HG03066 (cell line): ENCODE results near the gene CST1.
"Not testable (repeated sequence)": the region's sequence is repeated elsewhere in the genome, so short reads cannot be mapped to it uniquely, and the experiment has no call there.

ENCODE experiments used
- ATAC-seq: cut with Tn5 transposase; IDR thresholded peaks from one replicate; pipeline ENCODE4 v1.9.1; 2021; ENCODE audit warnings: low read depth; ENCODE audit not compliant: unreplicated experiment

Gene CST1

GRCh38 chr20:23750786-23751185 lies at the start of gene CST1:
CST1 (minus strand) TSS chr20:23750935; CDS start chr20:23750866, 69 bp downstream.
- not testable (repeated sequence) for ATAC-seq

GRCh38 chr20:23799216-23799847 lies 48.6 kb upstream of the CST1 start:
- peak; percentile 89 for ATAC-seq

- ATAC-seq, result no peak
These were observed 44.8 kb upstream of the CST1 start for GRCh38 chr20:23795526-23795925.

GRCh38 chr20:23794841-23795240 lies 44.1 kb upstream of the CST1 start:
- no peak for ATAC-seq

- ATAC-seq, result no peak
These were observed 43.3 kb upstream of the CST1 start for GRCh38 chr20:23794065-23794464.

- ATAC-seq, result no peak
These were observed 32.7 kb upstream of the CST1 start for GRCh38 chr20:23783447-23783846.

- ATAC-seq, result no peak
These were observed 31.7 kb upstream of the CST1 start for GRCh38 chr20:23782366-23782983.

GRCh38 chr20:23778676-23779075 lies 27.9 kb upstream of the CST1 start:
- not testable (repeated sequence) for ATAC-seq

- ATAC-seq, result not testable (repeated sequence)
These were observed 26.6 kb upstream of the CST1 start for GRCh38 chr20:23777380-23777779.

- no peak for ATAC-seq
These were observed 25.5 kb upstream of the CST1 start for GRCh38 chr20:23776067-23776771.

- ATAC-seq, result no peak
These were observed 23.3 kb upstream of the CST1 start for GRCh38 chr20:23774081-23774480.

GRCh38 chr20:23773579-23773978 lies 22.8 kb upstream of the CST1 start:
- ATAC-seq, result no peak

- ATAC-seq, result no peak
These were observed 22.4 kb upstream of the CST1 start for GRCh38 chr20:23773127-23773526.

GRCh38 chr20:23772074-23772473 lies 21.3 kb upstream of the CST1 start:
- no peak for ATAC-seq

GRCh38 chr20:23770384-23770783 lies 19.6 kb upstream of the CST1 start:
- ATAC-seq, result no peak

GRCh38 chr20:23768520-23768919 lies 17.8 kb upstream of the CST1 start:
- ATAC-seq, result not testable (repeated sequence)

GRCh38 chr20:23766531-23766930 lies 15.8 kb upstream of the CST1 start:
- ATAC-seq, result no peak

- ATAC-seq, result no peak
These were observed 14.8 kb upstream of the CST1 start for GRCh38 chr20:23765578-23765977.

- not testable (repeated sequence) for ATAC-seq
These were observed 13.9 kb upstream of the CST1 start for GRCh38 chr20:23764630-23765029.

GRCh38 chr20:23763345-23763744 lies 12.6 kb upstream of the CST1 start:
- no peak for ATAC-seq

- ATAC-seq, result no peak
These were observed 8.7 kb upstream of the CST1 start for GRCh38 chr20:23759306-23759940.
